Measurements from ENCODE around the gene BPIFA1. TPM values are rescaled to one million over a fixed set of nuclear protein-coding genes. Genes with fewer than 3 reads are reported as not detected.

Gene BPIFA1
- total and polyA plus RNA-seq, 2 experiments from 2014 or later = not detected

GRCh38 chr20:33191955-33192354, 43.8 kb upstream of the BPIFA1 start (continued):
- TF ChIP-seq REST (IDR thresholded peaks at IDR 0.05; ENCODE audit: unreplicated experiment) (no peak), ZNF331 (CRISPR knock-in tag; IDR thresholded peaks at IDR 0.05; ENCODE audit: low read depth) (no peak)

GRCh38 chr20:33192912-33193501, 42.8 kb upstream of the BPIFA1 start:
- Histone ChIP-seq H3K27me3 (ENCODE audit: insufficient read depth) (no peaks in the 10 kb centered on the region), H3F3A (replicated peaks; ENCODE audit: low read depth) (no peaks in the 10 kb centered on the region), H4K20me1 (replicated peaks; ENCODE audit: insufficient read depth) (no peaks in the 10 kb centered on the region), H3K36me3 (ENCODE audit: insufficient read depth) (no peaks in the 10 kb centered on the region), H3K4me2 (no peak overlapping the region), H3K4me1 (ENCODE audit: insufficient read depth) (no peaks in the 10 kb centered on the region), H3K9me2 (ENCODE audit: insufficient read depth) (no peaks in the 10 kb centered on the region; the same call in 1 of the 2 replicates), H2AFZ (no peak overlapping the region), H3K4me3 (no peak overlapping the region), H3K79me2 (replicated peaks; ENCODE audit: insufficient read depth) (no peaks in the 10 kb centered on the region), H3K27ac (ENCODE audit: low read depth) (no peak overlapping the region)
- H3K36me3 Mint-ChIP-seq (ENCODE audit: low read depth) = no peaks in the 10 kb centered on the region
- ATAC-seq (no peak), DNase-seq (ENCODE audit: low spot score) (no peak)
- peaks cover 5% of the 10 kb centered on the region for H3K27me3 Mint-ChIP-seq (ENCODE audit: insufficient read depth, low read depth, poor library complexity)
- H3K4me3 Mint-ChIP-seq = no peak overlapping the region
- no peak for TF ChIP-seq ZNF331 (CRISPR knock-in tag; IDR thresholded peaks at IDR 0.05; ENCODE audit: low read depth)
- peak; percentile 70 for TF ChIP-seq REST (IDR thresholded peaks at IDR 0.05; ENCODE audit: unreplicated experiment)
- TF ChIP-seq POLR2AphosphoS5 (IDR thresholded peaks at IDR 0.05; ENCODE audit: low read depth) = no peak
- no peak for TF ChIP-seq NANOG (IDR thresholded peaks at IDR 0.05; ENCODE audit: borderline replicate concordance)
- H3K27ac Mint-ChIP-seq = no peak overlapping the region
- H3K9me3 Mint-ChIP-seq = no peaks in the 10 kb centered on the region
- H3K4me1 Mint-ChIP-seq = 0 out of 3 replicates have a peak, but pooled peaks cover 4% of the 10 kb centered on the region

GRCh38 chr20:33199026-33199425, 36.8 kb upstream of the BPIFA1 start:
- no peak for DNase-seq (ENCODE audit: low spot score)
- Mint-ChIP-seq H3K9me3 (no peaks in the 10 kb centered on the region; the same call in 2 of the 3 replicates), H3K27ac (no peak overlapping the region), H3K4me3 (no peak overlapping the region), H3K27me3 (ENCODE audit: insufficient read depth, low read depth, poor library complexity) (peaks cover 2% of the 10 kb centered on the region), H3K4me1 (no peaks in the 10 kb centered on the region), H3K36me3 (ENCODE audit: low read depth) (no peaks in the 10 kb centered on the region)
- Histone ChIP-seq H3K4me2 (no peak overlapping the region), H3K36me3 (ENCODE audit: insufficient read depth) (no peaks in the 10 kb centered on the region), H3K4me3 (no peak overlapping the region), H3F3A (replicated peaks; ENCODE audit: low read depth) (no peaks in the 10 kb centered on the region), H3K4me1 (ENCODE audit: insufficient read depth) (no peaks in the 10 kb centered on the region), H4K20me1 (replicated peaks; ENCODE audit: insufficient read depth) (no peaks in the 10 kb centered on the region), H3K79me2 (replicated peaks; ENCODE audit: insufficient read depth) (no peaks in the 10 kb centered on the region), H2AFZ (no peak overlapping the region), H3K27ac (ENCODE audit: low read depth) (no peak overlapping the region), H3K9me2 (ENCODE audit: insufficient read depth) (no peaks in the 10 kb centered on the region), H3K27me3 (ENCODE audit: insufficient read depth) (no peaks in the 10 kb centered on the region)
- no peak for ATAC-seq
- TF ChIP-seq REST (IDR thresholded peaks at IDR 0.05; ENCODE audit: unreplicated experiment) (no peak), CREB1 (CRISPR knock-in tag; IDR thresholded peaks at IDR 0.05; ENCODE audit: low read depth) (no peak), EZH2 (IDR thresholded peaks at IDR 0.05; ENCODE audit: low read depth, unreplicated experiment) (no peak), JUNB (IDR thresholded peaks at IDR 0.05; ENCODE audit: unreplicated experiment) (no peak), ZNF331 (CRISPR knock-in tag; IDR thresholded peaks at IDR 0.05; ENCODE audit: low read depth) (no peak), ZNF114 (CRISPR knock-in tag; IDR thresholded peaks at IDR 0.05) (no peak), ETS1 (IDR thresholded peaks at IDR 0.05) (no peak)

Data from GM23338 (cell line).